ENCODE results near the gene PDE12.

The PDE12 gene, protein sequence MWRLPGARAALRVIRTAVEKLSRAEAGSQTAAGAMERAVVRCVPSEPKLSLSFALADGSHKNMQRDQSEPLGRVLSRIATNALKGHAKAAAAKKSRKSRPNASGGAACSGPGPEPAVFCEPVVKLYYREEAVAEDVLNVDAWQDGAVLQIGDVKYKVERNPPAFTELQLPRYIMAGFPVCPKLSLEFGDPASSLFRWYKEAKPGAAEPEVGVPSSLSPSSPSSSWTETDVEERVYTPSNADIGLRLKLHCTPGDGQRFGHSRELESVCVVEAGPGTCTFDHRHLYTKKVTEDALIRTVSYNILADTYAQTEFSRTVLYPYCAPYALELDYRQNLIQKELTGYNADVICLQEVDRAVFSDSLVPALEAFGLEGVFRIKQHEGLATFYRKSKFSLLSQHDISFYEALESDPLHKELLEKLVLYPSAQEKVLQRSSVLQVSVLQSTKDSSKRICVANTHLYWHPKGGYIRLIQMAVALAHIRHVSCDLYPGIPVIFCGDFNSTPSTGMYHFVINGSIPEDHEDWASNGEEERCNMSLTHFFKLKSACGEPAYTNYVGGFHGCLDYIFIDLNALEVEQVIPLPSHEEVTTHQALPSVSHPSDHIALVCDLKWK

DNA sequence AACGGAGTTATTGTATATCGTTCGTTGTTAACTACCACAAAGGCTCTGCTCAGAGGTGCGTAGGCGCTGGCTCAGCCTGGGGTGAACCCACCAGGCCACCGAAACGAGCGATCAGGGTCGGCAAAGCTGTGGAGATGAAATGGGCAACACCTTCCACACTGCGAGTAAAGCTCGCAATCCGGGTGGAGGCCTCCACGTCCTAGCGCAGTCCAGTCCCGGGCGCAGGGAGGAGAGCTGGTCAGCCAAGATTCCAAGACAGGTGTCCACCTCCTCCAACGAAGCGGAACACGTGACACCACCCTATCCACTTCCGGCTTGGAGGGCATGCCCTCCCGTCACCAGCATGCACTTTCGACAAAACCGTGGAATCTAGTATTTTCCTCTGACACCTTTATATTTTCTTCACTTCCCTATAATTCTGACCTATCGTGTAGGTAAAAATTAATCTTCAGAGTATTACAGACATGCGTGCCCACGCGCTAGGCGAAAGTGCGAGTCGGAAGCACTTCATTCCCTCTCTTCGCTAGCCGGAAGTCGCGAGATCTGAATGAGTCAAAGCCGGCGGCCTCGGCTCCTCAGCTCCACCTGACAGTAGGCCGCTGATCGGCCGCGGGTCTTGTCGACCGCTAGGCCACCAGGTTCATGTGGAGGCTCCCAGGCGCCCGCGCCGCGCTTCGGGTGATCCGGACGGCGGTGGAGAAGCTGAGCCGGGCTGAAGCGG is at the start of gene PDE12:
TSS of gene PDE12 (plus strand) at position 537 of the 721 bp plus-strand sequence. CDS start at position 643, 106 bp downstream.
- peak; percentile 89 for DNase-seq (ENCODE audit: low read depth)

DNA sequence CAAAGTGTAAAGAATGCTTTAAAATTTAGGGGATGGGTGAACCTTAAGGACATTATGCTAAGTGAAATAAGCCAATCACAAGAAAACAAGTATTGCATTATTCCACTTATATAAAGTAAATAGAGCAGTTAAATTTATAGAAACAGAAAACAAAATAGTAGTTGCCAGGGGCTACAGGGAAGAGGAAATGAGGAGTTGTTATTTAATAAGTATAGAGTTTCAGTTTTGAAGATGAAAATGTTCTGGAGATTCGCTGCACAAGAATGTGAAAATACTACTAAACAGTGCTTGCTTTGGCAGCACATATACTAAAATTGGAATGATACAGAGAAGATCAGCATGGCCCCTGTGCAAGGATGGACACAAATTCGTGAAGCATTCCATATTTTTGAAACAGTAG is 43.9 kb upstream of the PDE12 start:
- peak; percentile 3 for DNase-seq (ENCODE audit: low read depth)

DNA sequence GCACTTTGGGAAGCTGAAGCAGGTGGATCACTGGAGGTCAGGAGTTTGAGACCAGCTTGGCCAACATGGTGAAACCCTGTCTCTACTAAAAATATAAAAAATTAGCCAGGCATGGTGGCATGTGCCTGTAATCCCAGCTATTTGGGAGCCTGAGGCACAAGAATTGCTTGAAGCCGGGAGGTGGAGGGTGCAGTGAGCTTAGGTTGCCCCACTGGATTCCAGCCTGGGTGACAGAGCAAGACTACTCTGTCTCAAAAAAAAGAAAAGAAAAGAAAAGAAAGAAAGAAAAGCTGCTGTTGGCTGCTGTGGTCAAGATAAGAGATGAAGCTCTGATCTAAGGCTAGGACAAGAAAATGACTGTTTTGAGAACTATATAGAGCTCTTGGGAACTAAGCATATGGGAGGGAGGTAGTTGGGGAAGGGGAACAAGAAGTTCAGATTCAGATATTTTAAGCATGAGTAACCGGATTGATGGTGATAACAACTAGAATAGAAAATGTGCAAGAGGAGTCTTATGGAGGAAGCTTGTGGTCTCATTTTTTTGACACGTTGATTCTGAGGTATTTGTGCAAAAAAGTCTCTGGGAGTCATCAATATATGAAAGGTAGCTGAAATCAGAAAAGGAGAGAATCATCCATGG is 37.7 kb upstream of the PDE12 start:
- peak; percentile 16 for DNase-seq (ENCODE audit: low read depth)

DNA sequence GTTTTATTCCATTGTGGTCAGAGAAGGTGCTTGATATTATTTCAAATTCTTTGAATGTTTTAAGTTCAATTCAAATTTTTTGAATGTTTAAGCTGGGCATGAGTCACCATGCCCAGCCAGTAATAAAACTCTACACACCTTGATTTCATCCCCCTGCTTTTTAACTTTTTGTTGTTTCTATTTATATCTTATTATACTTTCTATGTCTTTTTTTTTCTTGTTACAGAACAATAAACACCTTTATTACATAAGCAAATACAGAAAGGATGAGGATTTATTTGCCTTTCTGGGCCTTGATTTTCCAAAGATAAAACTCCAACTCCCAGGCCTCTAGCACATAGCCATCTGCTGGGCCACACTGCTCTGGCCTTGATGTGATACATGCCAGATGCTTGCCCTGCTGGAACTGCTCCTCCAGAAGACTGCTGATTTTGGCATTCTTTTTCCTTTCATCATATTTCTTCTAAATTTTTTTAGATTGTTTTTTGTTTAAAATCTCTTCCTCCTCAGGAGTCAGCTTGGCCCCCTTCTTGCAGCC is 25.9 kb upstream of the PDE12 start:
- no peak for DNase-seq (ENCODE audit: low read depth)

DNA sequence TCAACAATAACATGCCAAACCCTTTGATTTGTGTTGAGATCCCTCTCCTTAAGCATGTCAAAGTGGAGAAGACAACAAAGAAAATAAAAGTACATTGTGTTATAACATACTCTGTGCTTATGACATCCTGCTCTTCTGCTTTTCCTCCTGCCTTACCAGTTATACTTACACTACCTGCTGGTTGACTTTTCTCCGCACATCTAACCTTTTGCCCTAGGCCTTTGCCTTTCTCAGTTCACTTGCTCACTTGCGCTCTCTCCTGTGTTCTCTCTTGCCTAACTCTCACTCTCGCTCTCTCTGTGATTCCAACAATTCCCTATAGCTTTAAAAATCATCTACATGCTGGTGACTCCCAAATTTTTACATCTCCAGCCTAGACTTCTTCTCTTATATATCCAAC is 17.6 kb upstream of the PDE12 start:
- no peak for DNase-seq (ENCODE audit: low read depth)

DNA sequence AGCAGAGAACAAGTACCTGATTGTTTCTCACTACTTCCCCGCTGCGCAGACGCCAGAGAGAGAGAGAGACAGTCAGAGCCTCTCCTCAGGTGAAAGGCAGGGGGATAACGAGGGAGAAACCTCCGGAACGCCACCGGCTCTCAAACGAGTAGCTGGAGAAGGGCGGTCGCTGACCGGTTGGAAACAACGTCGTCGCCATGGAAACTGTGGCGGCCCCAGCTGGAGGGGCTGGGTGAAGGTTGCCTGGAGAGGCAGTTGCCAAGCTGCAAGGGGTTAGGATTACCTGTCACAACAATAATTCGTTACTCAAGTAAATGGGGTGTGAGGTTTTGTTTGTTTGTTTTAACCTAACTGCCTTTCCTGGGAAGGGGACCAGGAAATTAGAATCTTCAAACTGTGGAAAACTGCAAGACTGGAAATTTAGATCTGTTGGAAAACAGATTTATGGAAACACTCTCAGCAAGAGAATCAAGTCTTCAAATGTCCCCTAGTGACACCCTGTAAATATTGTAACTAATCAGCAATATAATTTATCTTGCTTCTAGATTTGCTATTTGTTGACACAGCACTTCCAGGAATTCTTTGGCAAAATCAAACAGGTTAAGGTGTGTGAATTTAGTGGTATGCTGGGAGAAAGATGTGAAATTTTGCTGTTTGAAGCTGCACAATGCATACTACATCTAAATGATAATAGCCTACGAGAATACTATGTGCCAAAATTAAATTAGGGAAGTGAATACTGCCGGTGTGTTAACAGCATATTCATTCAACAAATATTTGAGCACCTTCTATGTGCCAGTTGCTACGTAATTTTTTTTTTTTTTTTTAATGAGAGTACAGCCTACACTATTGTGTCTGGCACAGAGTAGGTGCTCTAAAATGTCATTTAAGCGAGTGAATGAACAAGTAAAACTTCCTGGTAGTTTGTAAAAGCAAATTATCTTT is 11.6 kb upstream of the PDE12 start, which contains the start of gene DNAH12:
TSS of gene DNAH12 (minus strand) at position 164 of the 945 bp plus-strand sequence. CDS start 1,474 bp downstream, outside the sequence.
- peak; percentile 23 for DNase-seq (ENCODE audit: low read depth)

DNA sequence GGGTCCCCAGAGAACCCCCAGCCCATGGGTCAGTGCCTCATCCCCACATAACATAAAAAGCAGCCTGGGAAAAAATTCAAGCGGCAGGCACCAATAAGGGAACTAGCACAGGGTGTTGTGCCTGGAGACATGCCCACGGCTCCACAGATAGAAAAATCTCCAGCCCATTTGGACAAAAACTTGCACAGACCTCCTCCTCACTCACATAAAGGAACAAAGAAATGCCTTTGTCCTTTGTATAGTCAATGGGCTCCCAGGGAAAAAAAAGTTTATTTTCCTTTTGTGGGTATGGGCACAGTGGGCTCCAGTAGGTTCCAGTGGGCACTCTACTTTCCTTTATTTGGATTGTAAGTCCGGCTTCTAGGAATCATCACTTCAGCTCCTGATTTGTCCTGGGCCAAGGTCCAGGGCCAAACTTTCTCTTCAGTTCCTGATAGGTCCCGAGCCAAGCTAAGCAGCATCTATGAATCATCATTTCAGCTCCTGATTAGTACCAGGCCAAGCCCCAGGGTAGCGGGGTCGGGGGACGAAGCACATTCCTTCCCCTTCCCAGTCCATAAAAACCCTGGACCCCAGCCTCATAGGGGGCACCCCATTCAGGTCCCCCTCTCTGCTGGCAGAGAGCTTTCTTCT is 10.3 kb upstream of the PDE12 start:
- no peak for DNase-seq (ENCODE audit: low read depth)

DNA sequence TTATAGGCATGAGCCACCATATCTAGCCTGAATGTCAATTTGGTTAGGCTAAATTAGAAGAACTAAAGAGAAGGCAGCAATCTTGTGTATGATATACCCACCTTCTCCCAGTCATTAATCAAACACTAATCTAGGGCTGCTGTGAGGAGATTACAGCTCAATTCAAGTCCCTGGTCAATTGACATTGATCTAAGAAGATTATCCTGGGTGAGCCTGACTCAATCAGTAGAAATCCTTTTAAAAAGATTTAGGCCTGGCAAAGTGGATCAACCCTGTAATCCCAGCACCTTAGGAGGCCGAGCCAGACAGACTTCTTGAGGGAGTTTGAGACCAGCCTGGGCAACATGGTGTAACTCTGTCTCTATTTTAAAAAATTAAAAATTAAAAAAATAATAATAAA is 9.5 kb upstream of the PDE12 start:
- DNase-seq (ENCODE audit: low read depth): no peak

DNA sequence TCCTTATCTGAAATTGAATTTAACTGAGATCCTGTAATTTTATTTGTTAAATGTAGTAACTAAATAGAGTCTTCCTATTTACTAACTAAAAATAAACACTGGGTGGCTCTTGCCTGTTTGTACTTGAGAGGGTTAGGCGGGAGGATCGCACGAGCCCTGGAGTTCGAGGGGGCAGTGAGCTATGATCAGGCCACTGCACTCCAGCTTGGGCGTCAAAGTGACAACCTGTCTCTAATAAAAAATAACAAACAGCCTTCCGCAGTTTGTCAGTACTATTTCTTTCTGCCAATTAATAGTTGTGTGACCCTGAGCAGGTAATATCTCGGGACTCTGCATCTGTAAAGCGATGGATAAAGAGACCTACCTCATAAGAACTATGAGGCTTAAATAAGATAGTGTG is 768 bp upstream of the PDE12 start:
- no peak for DNase-seq (ENCODE audit: low read depth)

DNA sequence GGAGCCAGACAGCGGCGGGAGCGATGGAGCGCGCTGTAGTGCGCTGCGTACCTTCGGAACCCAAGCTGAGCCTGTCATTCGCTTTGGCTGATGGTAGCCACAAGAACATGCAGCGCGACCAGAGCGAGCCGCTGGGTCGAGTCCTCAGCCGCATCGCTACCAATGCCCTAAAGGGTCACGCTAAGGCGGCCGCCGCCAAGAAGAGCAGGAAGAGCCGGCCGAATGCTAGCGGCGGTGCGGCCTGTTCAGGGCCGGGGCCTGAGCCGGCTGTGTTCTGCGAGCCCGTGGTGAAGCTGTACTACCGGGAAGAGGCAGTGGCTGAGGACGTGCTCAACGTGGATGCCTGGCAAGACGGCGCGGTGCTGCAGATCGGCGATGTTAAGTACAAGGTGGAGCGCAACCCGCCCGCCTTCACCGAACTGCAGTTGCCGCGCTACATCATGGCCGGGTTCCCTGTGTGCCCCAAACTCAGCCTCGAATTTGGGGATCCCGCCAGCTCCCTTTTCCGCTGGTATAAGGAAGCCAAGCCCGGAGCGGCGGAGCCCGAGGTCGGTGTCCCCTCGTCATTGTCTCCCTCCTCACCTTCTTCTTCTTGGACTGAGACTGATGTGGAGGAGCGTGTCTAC is 498 bp downstream of the PDE12 start:
- peak; percentile 47 for DNase-seq (ENCODE audit: low read depth)

DNA sequence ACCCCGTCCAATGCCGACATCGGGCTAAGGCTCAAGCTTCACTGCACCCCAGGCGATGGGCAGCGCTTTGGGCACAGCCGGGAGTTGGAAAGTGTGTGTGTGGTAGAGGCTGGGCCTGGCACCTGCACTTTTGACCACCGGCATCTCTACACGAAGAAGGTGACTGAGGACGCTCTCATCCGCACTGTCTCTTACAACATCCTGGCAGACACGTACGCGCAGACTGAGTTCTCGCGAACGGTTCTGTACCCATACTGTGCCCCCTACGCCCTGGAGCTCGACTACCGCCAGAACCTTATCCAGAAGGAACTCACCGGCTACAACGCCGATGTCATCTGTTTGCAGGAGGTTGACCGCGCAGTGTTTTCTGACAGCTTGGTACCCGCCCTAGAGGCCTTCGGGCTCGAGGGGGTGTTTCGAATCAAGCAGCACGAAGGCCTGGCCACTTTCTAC is 1.0 kb downstream of the PDE12 start:
- peak; percentile 57 for DNase-seq (ENCODE audit: low read depth)

DNA sequence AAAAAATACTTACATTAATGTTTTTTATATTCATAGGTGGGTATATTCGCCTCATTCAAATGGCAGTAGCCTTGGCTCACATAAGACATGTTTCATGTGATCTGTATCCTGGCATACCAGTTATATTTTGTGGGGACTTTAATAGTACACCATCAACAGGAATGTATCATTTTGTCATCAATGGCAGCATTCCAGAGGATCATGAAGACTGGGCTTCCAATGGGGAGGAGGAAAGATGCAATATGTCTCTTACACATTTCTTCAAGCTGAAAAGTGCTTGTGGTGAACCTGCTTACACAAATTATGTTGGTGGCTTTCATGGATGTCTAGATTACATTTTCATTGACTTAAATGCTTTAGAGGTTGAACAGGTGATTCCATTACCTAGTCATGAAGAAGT is 3.5 kb downstream of the PDE12 start:
- peak; percentile 72 for DNase-seq (ENCODE audit: low read depth)

DNA sequence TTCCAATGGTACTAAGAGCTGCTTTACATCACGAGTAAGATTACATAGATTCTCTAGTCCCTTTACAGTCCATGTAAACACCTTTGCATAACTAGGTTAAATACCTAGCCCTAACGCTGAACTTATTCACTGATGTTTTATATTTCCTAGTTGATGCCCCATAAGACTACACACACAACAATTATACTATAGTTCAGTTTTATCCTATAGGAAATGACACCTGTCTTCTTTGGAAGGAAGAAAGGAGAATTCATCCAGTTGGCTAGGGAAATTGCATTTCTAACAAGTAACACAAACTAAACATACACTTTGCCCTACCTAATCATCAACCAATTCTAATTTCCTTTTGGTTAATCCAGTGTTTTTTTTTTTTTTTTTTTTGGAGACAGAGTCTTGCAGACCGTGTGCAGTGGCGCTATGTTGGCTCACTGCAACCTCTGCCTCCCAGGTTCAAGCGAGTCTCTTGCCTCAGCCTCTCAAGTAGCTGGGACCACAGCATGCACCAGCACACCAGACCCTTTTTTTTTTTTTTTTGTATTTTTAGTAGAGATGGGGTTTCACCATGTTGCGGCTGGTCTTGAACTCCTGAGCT is 13.9 kb downstream of the PDE12 start:
- DNase-seq (ENCODE audit: low read depth): no peak

DNA sequence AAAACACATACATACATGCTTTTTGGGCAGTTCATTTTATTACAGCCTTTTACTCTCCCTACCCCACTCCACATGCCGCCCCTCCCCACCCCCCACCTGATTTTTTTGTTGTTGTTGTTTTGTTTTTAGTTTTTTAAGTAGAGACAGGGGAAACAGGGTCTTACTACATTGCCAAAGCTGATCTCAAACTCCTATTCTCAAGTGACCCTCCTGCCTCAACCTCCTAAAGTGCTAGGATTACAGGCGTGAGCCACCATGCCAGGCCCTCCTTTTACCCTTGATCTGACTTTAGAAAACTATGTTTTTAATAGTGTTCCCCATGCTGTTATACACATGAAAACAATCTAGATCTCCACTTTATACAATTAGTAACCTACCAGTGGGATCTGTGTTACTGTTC is 14.8 kb downstream of the PDE12 start:
- DNase-seq (ENCODE audit: low read depth): no peak

DNA sequence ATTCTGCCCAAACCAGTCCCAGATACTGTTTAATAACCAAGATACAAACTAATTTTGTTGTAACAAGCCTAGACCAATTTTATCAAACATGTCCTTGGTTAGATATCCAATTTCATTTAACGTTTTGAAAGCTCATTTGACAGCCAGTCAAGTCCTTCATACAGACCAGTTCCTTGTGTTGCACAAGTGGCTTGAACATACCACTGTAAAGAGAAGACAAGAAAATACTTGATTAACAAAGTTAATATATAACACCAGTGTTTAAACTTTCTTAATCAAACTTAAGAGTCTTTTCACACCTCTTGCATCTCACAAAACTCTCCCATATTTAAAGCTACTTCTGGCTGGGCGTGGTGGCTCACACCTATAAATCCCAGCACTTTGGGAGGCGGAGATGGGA is 16.0 kb downstream of the PDE12 start:
- DNase-seq (ENCODE audit: low read depth): no peak

DNA sequence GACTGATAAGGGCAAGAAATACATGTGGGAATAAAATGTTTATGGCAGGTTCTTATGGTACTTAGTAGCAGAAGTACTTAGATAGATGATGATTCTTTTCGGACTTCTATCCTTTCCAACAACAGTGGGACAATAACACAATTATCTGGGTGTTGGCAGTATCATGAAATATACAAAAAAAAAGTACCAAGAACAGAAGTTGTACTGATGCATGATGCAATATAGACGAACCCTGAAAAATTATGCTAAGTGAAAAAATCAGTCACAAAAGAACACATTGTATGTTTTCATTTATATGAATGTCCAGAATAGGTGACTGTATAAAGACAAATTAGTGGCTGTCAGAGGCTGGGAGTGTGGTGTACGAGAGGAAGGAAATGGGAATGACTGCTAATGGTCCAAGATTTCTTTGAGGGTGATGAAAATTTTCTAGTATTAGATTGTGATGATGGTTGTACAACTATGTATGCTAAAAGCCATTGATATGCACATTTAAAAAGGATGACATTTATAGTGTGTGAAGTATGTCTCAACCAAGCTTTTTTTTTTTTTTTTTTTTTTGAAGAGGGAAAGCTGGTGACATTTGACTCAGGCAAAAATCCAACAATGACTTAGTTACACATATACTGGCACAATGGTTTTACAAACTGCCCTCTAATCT is 20.0 kb downstream of the PDE12 start:
- no peak for DNase-seq (ENCODE audit: low read depth)

DNA sequence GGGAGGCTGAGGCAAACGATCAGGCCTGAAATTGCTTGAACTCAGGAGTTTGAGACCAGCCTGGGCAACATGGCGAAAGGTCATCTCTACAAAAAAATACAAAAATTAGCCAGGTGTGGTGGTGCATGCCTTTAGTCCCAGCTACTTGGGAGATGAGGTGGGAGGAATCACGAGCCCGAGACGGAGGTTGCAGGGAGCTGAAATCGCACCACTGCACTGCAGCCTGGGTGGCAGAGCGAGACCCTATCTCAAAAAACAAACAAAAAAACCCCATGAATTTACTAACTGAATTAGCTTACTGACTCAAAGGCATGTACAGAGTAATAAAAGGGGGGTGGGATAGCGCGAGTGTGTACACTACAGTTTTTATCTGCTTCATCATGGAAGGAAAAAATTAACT is 21.7 kb downstream of the PDE12 start:
- no peak for DNase-seq (ENCODE audit: low read depth)

DNA sequence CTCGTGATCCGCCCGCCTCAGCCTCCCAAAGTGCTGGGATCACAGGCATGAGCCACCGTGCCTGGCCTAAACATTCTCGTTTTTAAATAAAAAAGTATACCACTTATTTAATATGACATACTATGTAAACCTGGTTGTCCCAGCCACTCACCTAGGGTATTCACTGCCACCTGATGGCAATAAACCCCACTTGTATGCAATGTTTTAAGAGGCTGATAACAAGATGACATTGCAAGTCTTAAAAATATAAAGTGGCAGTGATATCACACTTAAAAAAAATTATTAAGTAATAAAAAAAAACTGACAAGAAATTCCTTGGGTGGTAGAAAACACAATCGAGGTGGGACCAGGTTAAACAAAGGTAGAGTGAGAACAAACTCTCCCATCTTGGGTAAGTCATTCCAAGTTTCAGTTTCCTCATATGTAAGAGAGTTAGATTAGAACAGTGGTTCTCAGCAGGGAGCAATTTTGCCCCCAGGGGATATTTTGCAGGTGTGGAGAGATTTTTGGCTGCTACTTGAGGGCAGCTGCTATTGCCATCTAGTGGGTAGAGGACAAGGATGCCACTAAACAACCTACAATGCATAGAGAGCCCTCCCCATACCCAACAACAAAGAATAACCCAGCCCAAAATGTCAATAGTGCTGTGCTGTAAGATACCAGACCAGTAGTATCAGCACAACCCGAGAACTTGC is 26.5 kb downstream of the PDE12 start:
- DNase-seq (ENCODE audit: low read depth): peak; percentile 24
